HCT116 (cell line): Measurements from ENCODE around the gene KIAA1328. TPM values are rescaled to one million over a fixed set of nuclear protein-coding genes. Genes with fewer than 3 reads are reported as not detected.

ENCODE experiments used
- ATAC-seq: fragments of 200-7000 bp; cut with Tn5 transposase; 2 replicates; pipeline ENCODE4 v1.9.1; 2020; ENCODE audit warnings: mild to moderate bottlenecking, moderate library complexity
- BruUV-seq: library from RNA; stranded (reverse); fragments of 400-500 nt; replicated peaks from 2 replicates; lab custom pipeline; 2021; lab: Mats Ljungman, UMichigan
- CTCF ChIA-PET: fragments of 300-600 bp; sonication (Branson Sonifier 250); formaldehyde crosslinking; loops from one replicate; lab custom pipeline; 2021; ENCODE audit warnings: antibody characterized with exemption; lab: Charles Lee
- POLR2A ChIA-PET: fragments of 300-600, 350-600 bp; sonication (Branson Sonifier 250); formaldehyde crosslinking; loops from one replicate; lab custom pipeline; 2021; ENCODE audit warnings: antibody characterized with exemption; lab: Charles Lee
- RAD21 ChIA-PET, 2 experiments: fragments of 300-600 bp; sonication (Branson Sonifier 250); formaldehyde crosslinking; loops; one replicate each; lab custom pipeline; 2023; ENCODE audit warnings: low total read pairs in 2 of 2; ENCODE audit not compliant: uncharacterized antibody in 2 of 2, unreplicated experiment in 2 of 2, low non-redundant PET in 1 of 2; lab: Charles Lee
- DNase-seq: peaks from one replicate; pipeline ENCODE4 v3.0.0-alpha.2; 2010; ENCODE audit warnings: low read depth, low spot score
- H2AFZ ChIP-seq: fragments of 200-600 bp; shearing (Covaris generic), sonication (generic); 2 replicates; pipeline ENCODE4 v1.6.1; 2017; ENCODE audit warnings: low read depth, mixed run types, mixed read lengths, antibody characterized with exemption, low read length; ENCODE audit not compliant: poor library complexity, severe bottlenecking
- H3K27ac ChIP-seq: 2 replicates; pipeline ENCODE4 v1.5.1; 2012; ENCODE audit warnings: low read depth, low read length
- H3K27me3 ChIP-seq: fragments of 200-600 bp; sonication (generic); 2 replicates; pipeline ENCODE4 v1.6.1; 2016; ENCODE audit warnings: mixed run types, low read length, mixed read lengths; ENCODE audit not compliant: insufficient read depth
- H3K36me3 ChIP-seq, 2 experiments: fragments of 200-500 bp in 1 of 2; fragments of 200-600 bp in 1 of 2; sonication (Bioruptor generic) in 1 of 2; sonication (generic) in 1 of 2; 2 replicates each; pipeline versions ENCODE4 v1.5.1 to v1.6.1; 2014 to 2016; ENCODE audit warnings: low read length in 2 of 2, inconsistent platforms in 1 of 2, mixed read lengths in 1 of 2, mixed run types in 1 of 2; ENCODE audit not compliant: insufficient read depth in 2 of 2, control insufficient read depth in 1 of 2
- H3K4me1 ChIP-seq, 2 experiments: fragments of 200-600 bp in 1 of 2; sonication (generic) in 1 of 2; 2 replicates each; pipeline versions ENCODE4 v1.5.1 to v1.6.1; 2012 to 2017; ENCODE audit warnings: low read length in 2 of 2, inconsistent platforms in 1 of 2, mild to moderate bottlenecking in 1 of 2, mixed read lengths in 1 of 2, mixed run types in 1 of 2, moderate library complexity in 1 of 2; ENCODE audit not compliant: insufficient read depth in 2 of 2, control insufficient read depth in 1 of 2
- H3K4me2 ChIP-seq: fragments of 200-600 bp; sonication (generic); 2 replicates; pipeline ENCODE4 v1.6.1; 2017; ENCODE audit warnings: mixed run types, low read length, mixed read lengths
- H3K4me3 ChIP-seq, 2 experiments: fragments of 200-600 bp in 1 of 2; sonication (generic) in 1 of 2; replicated peaks in 1 of 2; 2 replicates each; pipeline ENCODE4 v1.5.1; 2011 to 2016; ENCODE audit warnings: low read length in 2 of 2, control low read depth in 1 of 2, low read depth in 1 of 2, mild to moderate bottlenecking in 1 of 2, mixed read lengths in 1 of 2, mixed run types in 1 of 2
- H3K79me2 ChIP-seq: fragments of 200-600 bp; sonication (generic); 2 replicates; pipeline ENCODE4 v1.6.1; 2017; ENCODE audit warnings: mild to moderate bottlenecking, mixed run types, low read length, moderate library complexity, mixed read lengths; ENCODE audit not compliant: insufficient read depth
- H3K9ac ChIP-seq: fragments of 200-600 bp; sonication (generic); 2 replicates; pipeline ENCODE4 v1.6.1; 2016; ENCODE audit warnings: low read length, mixed read lengths
- H3K9me2 ChIP-seq: fragments of 200-600 bp; sonication (generic), shearing (Covaris generic); 2 replicates; pipeline ENCODE4 v1.6.1; 2017; ENCODE audit warnings: mixed run types, mild to moderate bottlenecking, moderate library complexity; ENCODE audit not compliant: insufficient read depth
- H3K9me3 ChIP-seq, 2 experiments: fragments of 200-500 bp in 1 of 2; fragments of 200-600 bp in 1 of 2; sonication (Bioruptor generic) in 1 of 2; sonication (generic) in 1 of 2; 2 replicates each; pipeline ENCODE4 v1.6.1; 2014 to 2017; ENCODE audit warnings: low read length in 2 of 2, mixed read lengths in 2 of 2, inconsistent platforms in 1 of 2, low read depth in 1 of 2, mild to moderate bottlenecking in 1 of 2, mixed run types in 1 of 2, moderate library complexity in 1 of 2; ENCODE audit not compliant: control insufficient read depth in 1 of 2, insufficient read depth in 1 of 2
- H4K20me1 ChIP-seq: fragments of 200-600 bp; sonication (generic), shearing (Covaris generic); 2 replicates; pipeline ENCODE4 v1.6.1; 2017; ENCODE audit warnings: mixed run types, mild to moderate bottlenecking, moderate library complexity; ENCODE audit not compliant: insufficient read depth
- CBX3 ChIP-seq: IDR thresholded peaks from 2 replicates; pipeline ENCODE4 v1.6.1; 2012; ENCODE audit warnings: low read depth
- CEBPB ChIP-seq: IDR thresholded peaks from 2 replicates; pipeline ENCODE4 v1.6.1; 2012; ENCODE audit warnings: low read depth
- EZH2 ChIP-seq: fragments of 200-600 bp; sonication (generic); IDR thresholded peaks from 2 replicates; pipeline ENCODE4 v1.6.1; 2017; ENCODE audit warnings: antibody characterized with exemption, mixed run types
- EZH2phosphoT487 ChIP-seq: fragments of 200-600 bp; IDR thresholded peaks from 2 replicates; pipeline ENCODE4 v1.6.1; 2018; ENCODE audit warnings: antibody characterized with exemption, borderline replicate concordance
- POLR2A ChIP-seq: IDR thresholded peaks from 2 replicates; pipeline ENCODE4 v1.7.0; 2011; ENCODE audit warnings: borderline replicate concordance; ENCODE audit not compliant: insufficient read depth, insufficient read length; ENCODE audit errors: extremely low read depth
- POLR2AphosphoS5 ChIP-seq: IDR thresholded peaks from 2 replicates; pipeline ENCODE4 v1.6.1; 2011; ENCODE audit warnings: mild to moderate bottlenecking, low read depth, low read length, moderate library complexity
- RAD21 ChIP-seq: IDR thresholded peaks from 2 replicates; pipeline ENCODE4 v1.6.1; 2012; ENCODE audit warnings: low read depth, mild to moderate bottlenecking
- SIN3A ChIP-seq: IDR thresholded peaks from 2 replicates; pipeline ENCODE4 v1.6.1; 2012; ENCODE audit warnings: low read depth
- SRF ChIP-seq: IDR thresholded peaks from 2 replicates; pipeline ENCODE4 v1.6.1; 2012; ENCODE audit warnings: low read depth
- ZFX ChIP-seq: fragments of 450-650 bp; IDR thresholded peaks from 2 replicates; pipeline ENCODE4 v1.6.1; 2017
- intact Hi-C: fragments of 100-400 bp; cut with micrococcal nuclease; formaldehyde crosslinking; loops from 2 replicates; pipeline ENCODE4 v1.10.0; 2022
- total RNA-seq: library from RNA; stranded (reverse); gene quantifications from one replicate; pipeline ENCODE4 v1.2.1, GENCODE V29; 2021; ENCODE audit not compliant: unreplicated experiment
- TF ChIP-seq, protein P1 (sequence below): IDR thresholded peaks from 2 replicates; pipeline ENCODE4 v1.6.1; 2012; ENCODE audit warnings: low read depth
- TF ChIP-seq, protein P2 (sequence below), 3 experiments: fragments of 200-600 bp in 1 of 3; sonication (generic) in 1 of 3; IDR thresholded peaks in 2 of 3; conservative IDR thresholded peaks in 1 of 3; 2 replicates each; pipeline ENCODE4 v1.5.1; 2012 to 2017; ENCODE audit warnings: low read depth in 2 of 3, low read length in 2 of 3, antibody characterized with exemption in 1 of 3, borderline replicate concordance in 1 of 3, control low read depth in 1 of 3, mild to moderate bottlenecking in 1 of 3, mixed read lengths in 1 of 3, mixed run types in 1 of 3, moderate library complexity in 1 of 3; ENCODE audit not compliant: insufficient read depth in 1 of 3

The KIAA1328 gene
- total RNA-seq, 1 experiment from 2014 or later, result 5.2 TPM

GRCh38 chr18:37252342-37252741 lies 423.4 kb downstream of the KIAA1328 start:
- no peak overlapping the region for H2AFZ ChIP-seq
- H3K4me3 ChIP-seq, result no peak overlapping the region
- DNase-seq, result no peak
- POLR2A ChIA-PET, result no interaction called here
- no peaks in the 10 kb centered on the region; a peak in 1 of 4 replicates for H3K4me1 ChIP-seq
- no TSS peak for BruUV-seq
- TF ChIP-seq SIN3A, result no peak
- no peak for TF ChIP-seq SRF
- no peak for TF ChIP-seq ZFX
- no peak for TF ChIP-seq RAD21
- no peak for TF ChIP-seq EZH2phosphoT487
- TF ChIP-seq CBX3, result no peak
- TF ChIP-seq EZH2, result no peak
- TF ChIP-seq, protein P1, sequence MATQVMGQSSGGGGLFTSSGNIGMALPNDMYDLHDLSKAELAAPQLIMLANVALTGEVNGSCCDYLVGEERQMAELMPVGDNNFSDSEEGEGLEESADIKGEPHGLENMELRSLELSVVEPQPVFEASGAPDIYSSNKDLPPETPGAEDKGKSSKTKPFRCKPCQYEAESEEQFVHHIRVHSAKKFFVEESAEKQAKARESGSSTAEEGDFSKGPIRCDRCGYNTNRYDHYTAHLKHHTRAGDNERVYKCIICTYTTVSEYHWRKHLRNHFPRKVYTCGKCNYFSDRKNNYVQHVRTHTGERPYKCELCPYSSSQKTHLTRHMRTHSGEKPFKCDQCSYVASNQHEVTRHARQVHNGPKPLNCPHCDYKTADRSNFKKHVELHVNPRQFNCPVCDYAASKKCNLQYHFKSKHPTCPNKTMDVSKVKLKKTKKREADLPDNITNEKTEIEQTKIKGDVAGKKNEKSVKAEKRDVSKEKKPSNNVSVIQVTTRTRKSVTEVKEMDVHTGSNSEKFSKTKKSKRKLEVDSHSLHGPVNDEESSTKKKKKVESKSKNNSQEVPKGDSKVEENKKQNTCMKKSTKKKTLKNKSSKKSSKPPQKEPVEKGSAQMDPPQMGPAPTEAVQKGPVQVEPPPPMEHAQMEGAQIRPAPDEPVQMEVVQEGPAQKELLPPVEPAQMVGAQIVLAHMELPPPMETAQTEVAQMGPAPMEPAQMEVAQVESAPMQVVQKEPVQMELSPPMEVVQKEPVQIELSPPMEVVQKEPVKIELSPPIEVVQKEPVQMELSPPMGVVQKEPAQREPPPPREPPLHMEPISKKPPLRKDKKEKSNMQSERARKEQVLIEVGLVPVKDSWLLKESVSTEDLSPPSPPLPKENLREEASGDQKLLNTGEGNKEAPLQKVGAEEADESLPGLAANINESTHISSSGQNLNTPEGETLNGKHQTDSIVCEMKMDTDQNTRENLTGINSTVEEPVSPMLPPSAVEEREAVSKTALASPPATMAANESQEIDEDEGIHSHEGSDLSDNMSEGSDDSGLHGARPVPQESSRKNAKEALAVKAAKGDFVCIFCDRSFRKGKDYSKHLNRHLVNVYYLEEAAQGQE, result no peak
- TF ChIP-seq CEBPB, result no peak
- TF ChIP-seq, protein P2, sequence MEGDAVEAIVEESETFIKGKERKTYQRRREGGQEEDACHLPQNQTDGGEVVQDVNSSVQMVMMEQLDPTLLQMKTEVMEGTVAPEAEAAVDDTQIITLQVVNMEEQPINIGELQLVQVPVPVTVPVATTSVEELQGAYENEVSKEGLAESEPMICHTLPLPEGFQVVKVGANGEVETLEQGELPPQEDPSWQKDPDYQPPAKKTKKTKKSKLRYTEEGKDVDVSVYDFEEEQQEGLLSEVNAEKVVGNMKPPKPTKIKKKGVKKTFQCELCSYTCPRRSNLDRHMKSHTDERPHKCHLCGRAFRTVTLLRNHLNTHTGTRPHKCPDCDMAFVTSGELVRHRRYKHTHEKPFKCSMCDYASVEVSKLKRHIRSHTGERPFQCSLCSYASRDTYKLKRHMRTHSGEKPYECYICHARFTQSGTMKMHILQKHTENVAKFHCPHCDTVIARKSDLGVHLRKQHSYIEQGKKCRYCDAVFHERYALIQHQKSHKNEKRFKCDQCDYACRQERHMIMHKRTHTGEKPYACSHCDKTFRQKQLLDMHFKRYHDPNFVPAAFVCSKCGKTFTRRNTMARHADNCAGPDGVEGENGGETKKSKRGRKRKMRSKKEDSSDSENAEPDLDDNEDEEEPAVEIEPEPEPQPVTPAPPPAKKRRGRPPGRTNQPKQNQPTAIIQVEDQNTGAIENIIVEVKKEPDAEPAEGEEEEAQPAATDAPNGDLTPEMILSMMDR (IDR thresholded peaks at IDR 0.05 in 2 of 3, conservative IDR thresholded peaks at IDR 0.05 in 1 of 3; ENCODE audit: borderline replicate concordance in 1 of 3, insufficient read depth in 1 of 3, low read depth in 2 of 3, low read length in 2 of 3), result no peak
- no peak for TF ChIP-seq POLR2AphosphoS5
- TF ChIP-seq POLR2A, result no peak
- CTCF ChIA-PET, result no interaction called here
- RAD21 ChIA-PET, result no interaction called here
- H3K79me2 ChIP-seq, result no peaks in the 10 kb centered on the region
- H3K27ac ChIP-seq, result no peak overlapping the region
- no peaks in the 10 kb centered on the region for H3K9me3 ChIP-seq
- no peaks in the 10 kb centered on the region for H4K20me1 ChIP-seq
- intact Hi-C loops, result no loop called here
- no peak for ATAC-seq
- no peaks in the 10 kb centered on the region for H3K36me3 ChIP-seq
- no peak overlapping the region for H3K9ac ChIP-seq
- H3K9me2 ChIP-seq, result no peaks in the 10 kb centered on the region
- H3K4me2 ChIP-seq, result no peak overlapping the region
- peaks cover 8% of the 10 kb centered on the region for H3K27me3 ChIP-seq
